ENCODE measurements around the gene NCLN.
"Not testable (repeated sequence)": the region's sequence is repeated elsewhere in the genome, so short reads cannot be mapped to it uniquely, and the experiment has no call there.

The NCLN gene

GRCh38 chr19:3152419-3152780 is 33.3 kb upstream of the NCLN start:
- H3K4me3 ChIP-seq (ENCODE audit: low read depth in 1 of 2, low read length in 1 of 2): no peak overlapping the region
- peaks cover 43% of the 10 kb centered on the region for H3K36me3 ChIP-seq
- H3K9me3 ChIP-seq: no peaks in the 10 kb centered on the region
- peaks cover 7 to 9% of the 10 kb centered on the region in 2 experiments for H3K4me1 ChIP-seq (ENCODE audit: control insufficient read depth in 1 of 2, insufficient read depth in 1 of 2, low read depth in 1 of 2, low read length in 1 of 2)
- no peak for TF ChIP-seq CTCF (IDR thresholded peaks at IDR 0.05)
- H3K27ac ChIP-seq: no peak overlapping the region
- H3K27me3 ChIP-seq: no peaks in the 10 kb centered on the region

- peaks cover 7 to 9% of the 10 kb centered on the region in 2 experiments for H3K4me1 ChIP-seq (ENCODE audit: control insufficient read depth in 1 of 2, insufficient read depth in 1 of 2, low read depth in 1 of 2, low read length in 1 of 2)
- no peaks in the 10 kb centered on the region for H3K9me3 ChIP-seq
- TF ChIP-seq CTCF (IDR thresholded peaks at IDR 0.05): no peak
- no peak overlapping the region for H3K4me3 ChIP-seq (ENCODE audit: low read depth in 1 of 2, low read length in 1 of 2)
- peaks cover 51% of the 10 kb centered on the region for H3K36me3 ChIP-seq
- no peak overlapping the region for H3K27ac ChIP-seq
- H3K27me3 ChIP-seq: no peaks in the 10 kb centered on the region
Measured at GRCh38 chr19:3153286-3154230, 32.2 kb upstream of the NCLN start.

- H3K27me3 ChIP-seq; H3K9me3 ChIP-seq; H3K4me1 ChIP-seq (ENCODE audit: control insufficient read depth in 1 of 2, insufficient read depth in 1 of 2, low read depth in 1 of 2, low read length in 1 of 2); H3K4me3 ChIP-seq (ENCODE audit: low read depth in 1 of 2, low read length in 1 of 2): not testable (repeated sequence)
- H3K27ac ChIP-seq: peak overlapping the region; percentile 36
- peaks cover 44% of the 10 kb centered on the region for H3K36me3 ChIP-seq
Measured at GRCh38 chr19:3154447-3154846, 31.3 kb upstream of the NCLN start.

- no peak overlapping the region for H3K4me3 ChIP-seq (ENCODE audit: low read depth in 1 of 2, low read length in 1 of 2)
- peak overlapping the region; percentile 36 for H3K27ac ChIP-seq
- H3K27me3 ChIP-seq: no peaks in the 10 kb centered on the region
- H3K4me1 ChIP-seq (ENCODE audit: control insufficient read depth in 1 of 2, insufficient read depth in 1 of 2, low read depth in 1 of 2, low read length in 1 of 2): peaks cover 7 to 9% of the 10 kb centered on the region in 2 experiments
- no peaks in the 10 kb centered on the region for H3K9me3 ChIP-seq
- peaks cover 45% of the 10 kb centered on the region for H3K36me3 ChIP-seq
- no peak for TF ChIP-seq CTCF (IDR thresholded peaks at IDR 0.05)
Measured at GRCh38 chr19:3154957-3155736, 30.6 kb upstream of the NCLN start.

GRCh38 chr19:3157096-3157845 is 28.5 kb upstream of the NCLN start:
- Histone ChIP-seq H3K27me3 (no peaks in the 10 kb centered on the region), H3K27ac (no peak overlapping the region), H3K4me3 (ENCODE audit: low read depth in 1 of 2, low read length in 1 of 2) (no peak overlapping the region), H3K4me1 (ENCODE audit: control insufficient read depth in 1 of 2, insufficient read depth in 1 of 2, low read depth in 1 of 2, low read length in 1 of 2) (peaks cover 7 to 9% of the 10 kb centered on the region in 2 experiments), H3K9me3 (no peaks in the 10 kb centered on the region), H3K36me3 (peaks cover 35% of the 10 kb centered on the region)
- no peak for TF ChIP-seq CTCF (IDR thresholded peaks at IDR 0.05)
